Activated CD4-positive, CD25-positive, alpha-beta regulatory T cell treated with anti-CD3 and anti-CD28 coated beads, Interleukin-2, amount 50 U/mL, for 24 hours (primary cell): ENCODE results near the gene ZNF2.
"Not testable (repeated sequence)": the region's sequence is repeated elsewhere in the genome, so short reads cannot be mapped to it uniquely, and the experiment has no call there.

ENCODE experiments used
- ATAC-seq, 2 donors: fragments of 150-1000 bp; cut with Tn5 transposase; one replicate each; pipeline ENCODE4 v1.10.0; 2021; ENCODE audit warnings: mild to moderate bottlenecking in 1 of 2, moderate library complexity in 1 of 2

Gene ZNF2

DNA sequence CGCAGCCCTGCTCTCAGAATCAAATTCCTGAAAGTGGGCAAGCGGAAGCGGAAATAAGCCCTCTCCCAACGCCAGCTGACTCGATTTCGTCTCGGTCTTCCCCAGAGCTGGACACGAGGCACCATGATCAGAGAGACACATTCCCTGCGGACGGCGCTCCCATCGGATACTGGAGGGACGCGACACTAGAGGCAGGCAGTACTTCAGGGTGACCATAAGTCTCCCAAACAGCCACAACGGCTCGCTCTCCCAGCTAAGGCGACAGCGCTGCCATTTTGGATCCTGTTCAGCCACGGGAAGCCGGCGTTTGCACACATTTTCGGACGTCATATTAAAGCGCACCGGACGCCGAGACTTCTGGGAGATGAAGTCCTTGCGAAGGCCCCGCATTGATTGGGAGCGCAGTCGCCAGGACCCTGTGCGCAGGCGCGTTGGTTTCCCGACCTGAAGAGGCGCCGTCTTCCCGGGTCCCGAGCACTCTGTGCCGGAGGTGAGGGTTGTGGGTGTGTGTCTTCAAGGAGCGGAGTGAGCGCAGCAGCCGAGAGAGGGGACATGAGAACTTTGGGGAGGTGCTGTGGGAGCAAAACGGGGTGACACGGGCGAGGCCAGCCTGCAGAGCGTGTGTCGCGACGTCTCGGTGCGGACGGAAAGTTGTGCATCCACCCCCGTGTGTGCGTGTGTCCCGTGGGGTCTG is at the start of gene ZNF2:
TSS of gene ZNF2 (plus strand) at position 439 of the 694 bp plus-strand sequence. CDS start 10,418 bp downstream, outside the sequence.
- peak; percentile 94 to 95 for ATAC-seq

DNA sequence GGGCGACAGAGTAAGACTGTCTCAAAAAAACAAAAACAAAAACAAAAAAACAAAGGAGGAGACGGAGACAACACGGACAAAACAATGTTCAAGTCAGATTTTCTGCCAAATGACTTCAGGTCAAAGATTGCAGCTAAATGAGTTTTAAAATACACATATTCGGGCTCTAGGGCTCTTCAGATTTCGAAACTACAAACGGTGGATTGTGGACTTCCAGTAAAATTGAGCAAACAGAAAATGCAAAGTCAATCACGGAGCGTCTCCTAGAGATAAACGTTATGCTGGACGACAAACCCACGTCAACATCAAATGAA is 44.6 kb upstream of the ZNF2 start:
- ATAC-seq: no peak

GRCh38 chr2:95121407-95122196 is 44.0 kb upstream of the ZNF2 start, which contains the start of gene MRPS5:
Gene MRPS5 (minus strand): TSS chr2:95121808. CDS start chr2:95121791, 17 bp downstream.
- peak; percentile 91 to 94 for ATAC-seq

- ATAC-seq: no peak
Observed at GRCh38 chr2:95122197-95122551, 43.4 kb upstream of the ZNF2 start.

DNA sequence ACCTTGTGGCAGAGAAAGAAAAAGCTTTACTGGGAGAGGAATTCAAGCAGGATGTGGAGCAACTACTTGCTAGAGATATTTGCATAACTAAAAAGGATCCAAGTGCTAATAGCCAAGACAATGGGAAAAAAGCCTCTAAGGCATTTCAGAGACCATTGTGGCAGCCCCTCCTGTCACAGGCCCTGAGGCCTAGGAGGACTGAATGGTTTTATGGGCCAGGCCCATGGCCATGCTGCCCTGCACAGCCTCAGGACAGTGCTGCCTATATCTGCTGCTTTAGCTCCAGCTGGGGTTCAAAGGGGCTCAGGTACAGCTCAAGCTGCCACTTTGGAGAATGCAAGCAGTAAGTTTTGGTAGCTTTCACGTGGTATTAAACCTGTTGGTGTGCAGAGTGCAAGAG is 26.9 kb upstream of the ZNF2 start:
- ATAC-seq: no peak

- ATAC-seq: no peak
Observed at GRCh38 chr2:95143838-95144237, 21.8 kb upstream of the ZNF2 start.

- no peak for ATAC-seq
Observed at GRCh38 chr2:95149397-95149984, 16.1 kb upstream of the ZNF2 start.

DNA sequence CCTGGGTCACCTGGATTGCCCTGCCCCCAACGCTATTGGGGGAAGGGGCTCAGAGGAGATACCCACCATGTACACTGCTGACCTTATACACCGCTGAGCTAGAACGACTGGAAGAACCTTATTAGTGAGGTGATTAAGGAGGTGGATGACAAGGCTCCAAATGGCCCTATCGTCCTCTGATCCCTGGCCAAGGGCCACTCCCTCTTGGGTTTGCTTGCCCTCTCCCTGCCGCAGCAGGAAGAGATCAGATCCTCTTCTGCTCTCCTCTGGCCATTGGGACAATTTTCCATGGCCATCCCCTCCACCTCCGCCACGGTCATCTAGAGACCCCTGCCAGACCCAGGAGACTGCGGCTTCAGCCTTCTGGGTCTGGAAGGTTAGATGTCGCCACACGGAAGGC is 7.2 kb upstream of the ZNF2 start:
- no peak for ATAC-seq

DNA sequence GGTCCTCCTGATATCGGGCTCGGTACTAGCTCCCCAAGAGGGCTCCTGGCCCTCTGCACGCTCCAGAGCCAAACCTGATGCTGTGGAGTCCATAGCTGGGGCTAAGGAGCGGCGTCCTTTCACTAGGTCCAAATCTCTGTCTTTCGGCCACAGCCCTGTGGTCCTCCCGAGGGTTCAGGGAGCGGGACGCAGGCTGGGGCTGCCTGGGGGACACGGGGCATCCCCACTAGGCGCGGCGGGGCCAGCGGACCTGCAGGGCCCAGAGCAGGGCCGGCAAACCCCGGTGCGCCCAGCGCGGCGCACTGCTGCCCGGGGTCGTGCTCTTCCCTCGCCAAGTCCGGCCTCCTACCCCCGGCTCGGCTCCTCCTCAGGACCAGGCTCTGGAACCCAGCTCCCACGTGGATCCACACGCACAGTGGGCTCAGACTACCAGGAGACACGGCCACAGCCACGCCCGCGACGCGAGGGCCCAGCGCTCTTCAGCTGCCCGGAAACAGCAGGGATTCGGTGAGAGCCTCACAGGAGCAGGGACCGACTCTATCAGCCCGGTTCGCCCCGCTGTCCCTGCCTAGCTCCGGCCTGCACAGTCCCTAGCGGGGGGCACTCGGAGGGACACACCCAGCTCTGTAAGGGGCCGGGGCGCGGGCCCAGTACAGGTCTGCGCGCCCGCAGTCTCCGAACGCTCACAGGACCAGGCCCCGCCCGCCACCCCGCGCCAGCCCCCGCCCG is 6.6 kb upstream of the ZNF2 start:
- peak; percentile 66 to 75 for ATAC-seq

- ATAC-seq: peak; percentile 89 to 90
Observed at GRCh38 chr2:95159690-95160449, 5.7 kb upstream of the ZNF2 start, which contains the start of gene ZNF514. Gene ZNF514 (minus strand): TSS chr2:95159848. CDS start chr2:95153253, 6,595 bp downstream.

- peak; percentile 1 to 11 for ATAC-seq
Observed at GRCh38 chr2:95165030-95165370, 609 bp upstream of the ZNF2 start.

GRCh38 chr2:95166065-95166763 is 605 bp downstream of the ZNF2 start:
- peak in 1 of 2 donors; percentile 5 for ATAC-seq

DNA sequence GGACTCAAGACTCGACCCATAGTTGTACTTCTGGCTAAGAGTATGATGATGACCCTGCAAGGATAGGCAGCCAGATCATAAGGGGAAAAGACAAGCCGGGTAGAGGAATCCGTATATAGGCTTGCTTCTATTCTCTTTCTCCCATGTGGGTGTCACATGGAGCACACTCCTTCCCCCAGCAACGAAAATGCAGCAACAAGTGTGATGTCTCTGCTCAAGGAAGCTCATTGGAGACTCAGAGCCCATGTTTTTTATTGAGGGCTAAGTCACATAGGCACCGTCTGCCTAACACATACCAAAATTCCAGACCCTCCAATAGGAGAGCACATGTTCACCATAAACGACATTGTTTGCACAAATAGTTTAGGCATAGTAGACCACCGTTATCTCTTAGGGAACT is 6.3 kb downstream of the ZNF2 start:
- no peak for ATAC-seq

GRCh38 chr2:95174031-95174542 is 8.5 kb downstream of the ZNF2 start:
- no peak for ATAC-seq

DNA sequence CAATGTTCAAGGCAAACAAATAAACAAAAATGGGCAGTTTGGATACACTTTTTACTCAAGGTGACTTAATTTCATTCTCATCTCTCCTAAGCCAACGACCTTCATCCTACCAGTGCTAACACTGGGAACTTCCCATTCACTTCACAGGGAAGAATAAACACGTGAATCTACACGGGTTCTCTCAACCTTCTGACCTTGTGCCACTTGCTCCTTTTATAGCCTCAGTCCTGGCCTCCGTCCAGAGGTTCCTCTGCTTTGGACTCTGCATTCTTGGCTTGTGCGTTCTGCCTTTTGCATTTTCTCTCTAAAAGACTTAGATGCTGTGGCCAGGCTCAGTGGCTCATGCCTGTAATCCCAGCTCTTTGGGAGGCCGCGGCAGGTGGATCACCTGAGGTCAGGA is 13.8 kb downstream of the ZNF2 start:
- no peak for ATAC-seq

DNA sequence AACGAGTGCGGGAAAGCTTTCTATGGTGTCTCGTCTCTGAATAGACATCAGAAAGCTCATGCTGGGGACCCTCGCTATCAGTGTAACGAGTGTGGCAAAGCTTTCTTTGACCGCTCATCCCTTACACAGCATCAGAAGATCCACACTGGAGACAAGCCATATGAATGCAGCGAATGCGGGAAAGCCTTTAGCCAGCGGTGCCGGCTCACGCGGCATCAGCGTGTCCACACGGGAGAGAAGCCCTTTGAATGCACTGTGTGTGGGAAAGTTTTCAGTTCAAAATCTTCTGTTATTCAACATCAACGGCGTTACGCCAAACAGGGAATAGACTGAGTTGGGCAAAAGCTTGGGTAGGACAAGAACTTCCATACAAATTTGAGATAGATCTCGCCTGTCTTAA is 16.2 kb downstream of the ZNF2 start:
- ATAC-seq: no peak

GRCh38 chr2:95185197-95185596 is 19.6 kb downstream of the ZNF2 start:
- ATAC-seq: no peak

GRCh38 chr2:95185973-95186372 is 20.4 kb downstream of the ZNF2 start:
- ATAC-seq: no peak

DNA sequence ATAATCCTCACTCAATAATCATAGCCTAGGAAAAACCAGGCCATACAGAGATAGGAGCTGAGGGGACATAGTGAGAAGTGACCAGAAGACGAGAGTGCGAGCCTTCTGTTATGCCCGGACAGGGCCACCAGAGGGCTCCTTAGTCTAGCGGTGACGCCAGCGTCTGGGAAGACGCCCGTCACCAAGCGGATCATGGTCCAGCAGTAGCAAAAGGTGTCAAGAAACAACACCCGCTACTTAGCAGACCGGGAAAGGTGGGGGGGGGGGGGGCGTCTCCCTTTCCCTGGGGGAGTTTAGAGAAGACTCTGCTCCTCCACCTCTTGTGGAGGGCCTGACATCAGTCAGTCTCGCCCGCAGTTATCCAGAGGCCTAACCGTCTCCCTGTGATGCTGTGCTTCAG is 27.3 kb downstream of the ZNF2 start:
- ATAC-seq: not testable (repeated sequence)

DNA sequence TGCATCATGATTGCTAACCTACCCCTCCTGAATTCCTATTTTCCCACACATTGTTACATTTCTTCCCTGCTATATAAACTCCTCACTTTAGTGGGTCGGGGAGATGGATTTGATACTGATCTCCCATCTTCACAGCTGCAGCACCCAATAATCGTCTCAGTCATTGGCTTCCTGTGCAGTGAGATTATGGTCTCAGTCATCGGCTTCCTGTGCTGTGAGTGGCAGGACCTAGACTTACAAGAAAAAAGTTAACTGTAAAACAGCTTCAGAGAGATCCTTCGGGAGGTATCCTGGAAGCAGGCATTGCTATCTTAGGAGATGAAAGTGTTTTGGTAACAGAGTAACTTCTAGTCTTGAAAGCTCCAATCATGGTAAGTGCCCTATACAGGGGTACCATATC is 38.3 kb downstream of the ZNF2 start:
- ATAC-seq: no peak

DNA sequence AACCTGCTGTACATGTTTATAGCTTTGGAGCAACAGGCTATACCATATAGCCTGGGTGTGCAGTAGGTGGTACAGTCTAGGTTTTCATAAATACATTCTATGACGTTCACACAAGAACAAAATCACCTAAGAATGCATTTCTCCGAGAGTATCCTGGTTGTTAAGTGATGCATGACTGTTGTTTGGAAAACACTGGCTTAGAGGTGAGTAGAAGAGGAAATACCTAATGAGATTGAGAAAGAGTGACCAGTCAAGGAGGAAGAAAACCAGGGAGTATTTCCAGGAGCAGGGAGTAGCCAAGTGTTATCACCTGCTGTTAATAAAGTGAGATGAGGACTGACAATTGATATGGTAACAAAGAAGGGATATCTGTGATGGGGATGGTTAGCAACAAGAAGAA is 38.8 kb downstream of the ZNF2 start:
- ATAC-seq: no peak

- ATAC-seq: no peak
Observed at GRCh38 chr2:95206096-95206495, 40.5 kb downstream of the ZNF2 start.
